Smooth muscle cell (in vitro differentiated cells): ENCODE results near the gene CDC25B. TPM values are rescaled to one million over a fixed set of nuclear protein-coding genes. Genes with fewer than 3 reads are reported as not detected.

Experiments used
- DNase-seq: peaks from one replicate; lab custom pipeline; 2025; ENCODE audit not compliant: unreplicated experiment; lab: John Stamatoyannopoulos, UW
- H2AFZ ChIP-seq: fragments of 200-600 bp; sonication (generic); 2 replicates; pipeline ENCODE4 v1.6.0; 2016; ENCODE audit warnings: antibody characterized with exemption, low read depth, mild to moderate bottlenecking
- H3F3A ChIP-seq: fragments of 200-600 bp; sonication (generic); 2 replicates; pipeline ENCODE4 v1.6.0; 2017; ENCODE audit warnings: antibody characterized with exemption, low read depth
- H3K27ac ChIP-seq: fragments of 200-600 bp; sonication (generic); 2 replicates; pipeline ENCODE4 v1.5.1; 2016; ENCODE audit warnings: low read depth, mild to moderate bottlenecking
- H3K27me3 ChIP-seq: fragments of 200-600 bp; sonication (generic); 2 replicates; pipeline ENCODE4 v1.6.1; 2016; ENCODE audit warnings: low read depth, mild to moderate bottlenecking
- H3K36me3 ChIP-seq: fragments of 200-600 bp; sonication (generic); 2 replicates; pipeline ENCODE4 v1.5.1; 2016; ENCODE audit warnings: low read depth
- H3K4me1 ChIP-seq: fragments of 200-600 bp; sonication (generic); 2 replicates; pipeline ENCODE4 v1.5.1; 2016; ENCODE audit warnings: low read depth
- H3K4me2 ChIP-seq: fragments of 200-600 bp; sonication (generic); 2 replicates; pipeline ENCODE4 v1.6.0; 2016; ENCODE audit warnings: mild to moderate bottlenecking
- H3K4me3 ChIP-seq: fragments of 200-600 bp; sonication (generic); 2 replicates; pipeline ENCODE4 v1.5.1; 2016; ENCODE audit warnings: mild to moderate bottlenecking
- H3K79me2 ChIP-seq: fragments of 200-600 bp; sonication (generic); 2 replicates; pipeline ENCODE4 v1.6.0; 2016; ENCODE audit warnings: low read depth, mild to moderate bottlenecking
- H3K9ac ChIP-seq: fragments of 200-600 bp; sonication (generic); 2 replicates; pipeline ENCODE4 v1.6.0; 2016; ENCODE audit warnings: low read depth
- H3K9me3 ChIP-seq: fragments of 200-600 bp; sonication (generic); replicated peaks from 2 replicates; pipeline ENCODE4 v1.5.1; 2016; ENCODE audit warnings: low read depth
- H4K20me1 ChIP-seq: fragments of 200-600 bp; sonication (generic); 2 replicates; pipeline ENCODE4 v1.6.0; 2016; ENCODE audit warnings: low read depth
- CTCF ChIP-seq: fragments of 200-600 bp; sonication (generic); IDR thresholded peaks from 2 replicates; pipeline ENCODE4 v1.5.1; 2017; ENCODE audit warnings: borderline replicate concordance, mild to moderate bottlenecking, antibody characterized with exemption; ENCODE audit not compliant: insufficient read depth, poor library complexity, severe bottlenecking
- WGBS: methylation state at CpG from one replicate; pipeline ENCODE4 v1.1.7; 2016; ENCODE audit warnings: low lambda C conversion rate; 5-methylcytosine and 5-hydroxymethylcytosine counted together
- polyA plus RNA-seq: library from polyadenylated mRNA; unstranded; fragments of >200 nt; fragmentation: Nextera tagmentation; extraction: Ambion mirVana; gene quantifications from 2 replicates; pipeline ENCODE4 v1.2.1, GENCODE V29; 2016
- total RNA-seq: library from RNA; depleted of rRNA; stranded (reverse); fragments of >200 nt; gene quantifications from 2 replicates; pipeline ENCODE4 v1.2.3, GENCODE V29; 2014

Gene CDC25B
- total and polyA plus RNA-seq, 2 experiments from 2014 or later: 14.7 to 14.8 TPM

GRCh38 chr20:3811467-3812258 lies 15.6 kb downstream of the CDC25B start:
- TF ChIP-seq CTCF: no peak
- WGBS: 6% methylated on average over 20 of the region's 20 CpGs
- H2AFZ ChIP-seq: peak overlapping the region; percentile 49

DNA sequence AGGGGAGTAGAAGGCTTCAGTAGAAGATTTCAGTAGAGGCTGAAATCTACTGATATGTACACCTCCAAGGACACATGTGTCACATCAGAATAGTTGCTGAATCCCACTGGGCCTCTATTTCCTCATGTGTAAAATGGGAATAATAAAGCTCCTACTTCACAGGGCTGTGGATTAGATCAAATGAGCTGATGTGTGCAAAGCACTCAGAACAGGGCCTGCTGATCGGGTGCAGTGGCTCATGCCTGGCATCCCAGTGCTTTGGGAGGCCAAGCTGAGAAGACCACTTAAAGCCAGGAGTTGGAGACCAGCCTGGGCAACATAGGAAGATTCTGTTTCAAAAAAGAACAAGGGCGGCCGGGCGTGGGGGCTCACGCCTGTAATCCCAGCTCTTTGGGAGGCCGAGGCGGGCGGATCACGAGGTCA lies 16.2 kb downstream of the CDC25B start:
- Histone ChIP-seq H3K4me3 (no peak overlapping the region), H3F3A (peaks cover 29% of the 10 kb centered on the region), H3K36me3 (no peaks in the 10 kb centered on the region), H3K9ac (peak overlapping the region; percentile 54), H3K79me2 (no peaks in the 10 kb centered on the region), H4K20me1 (no peaks in the 10 kb centered on the region), H3K4me1 (peaks cover 9% of the 10 kb centered on the region), H3K27me3 (no peaks in the 10 kb centered on the region), H3K27ac (peak overlapping the region; percentile 97), H2AFZ (no peak overlapping the region), H3K9me3 (no peaks in the 10 kb centered on the region), H3K4me2 (no peak overlapping the region)
- WGBS: 98% methylated on average over 9 of the region's 9 CpGs
- no peak for DNase-seq
- TF ChIP-seq CTCF: no peak

More at GRCh38 chr20:3811467-3812258, 15.6 kb downstream of the CDC25B start:
- Histone ChIP-seq H3K27me3 (no peaks in the 10 kb centered on the region), H3K4me3 (peak overlapping the region; percentile 35), H3K79me2 (no peaks in the 10 kb centered on the region), H3K4me2 (peak overlapping the region; percentile 79), H4K20me1 (no peaks in the 10 kb centered on the region), H3K9me3 (no peaks in the 10 kb centered on the region), H3K9ac (peak overlapping the region; percentile 82), H3K27ac (peak overlapping the region; percentile 97), H3K4me1 (peaks cover 12% of the 10 kb centered on the region), H3K36me3 (no peaks in the 10 kb centered on the region), H3F3A (peaks cover 35% of the 10 kb centered on the region)
- peak; percentile 90 for DNase-seq

- Histone ChIP-seq H3K9me3 (no peaks in the 10 kb centered on the region), H3K4me1 (peaks cover 5% of the 10 kb centered on the region), H3K9ac (no peak overlapping the region), H3K4me3 (no peak overlapping the region), H3K27ac (peak overlapping the region; percentile 97), H3K27me3 (no peaks in the 10 kb centered on the region), H3F3A (peaks cover 29% of the 10 kb centered on the region), H3K79me2 (no peaks in the 10 kb centered on the region), H2AFZ (no peak overlapping the region), H3K36me3 (no peaks in the 10 kb centered on the region), H3K4me2 (no peak overlapping the region), H4K20me1 (no peaks in the 10 kb centered on the region)
- no peak for DNase-seq
- TF ChIP-seq CTCF: no peak
- WGBS: 61% methylated on average over 8 of the region's 8 CpGs
Measured at GRCh38 chr20:3812975-3813847, 17.1 kb downstream of the CDC25B start.
